Lower leg skin (tissue), 3 donors: ENCODE measurements around the gene ANKRD13C.

ENCODE experiments used
- POLR2A ChIP-seq, 2 donors: fragments of 450-650 bp; IDR thresholded peaks; one replicate each; pipeline ENCODE4 v1.6.1; 2016 to 2017; ENCODE audit warnings: antibody characterized with exemption in 2 of 2, mild to moderate bottlenecking in 1 of 2, moderate library complexity in 1 of 2
- TF ChIP-seq, protein P1 (sequence below), 3 donors: fragments of 450-650 bp; IDR thresholded peaks; one replicate each; pipeline ENCODE4 v1.5.1; 2016; ENCODE audit warnings: antibody characterized with exemption in 3 of 3, mild to moderate bottlenecking in 3 of 3, moderate library complexity in 2 of 3

DNA sequence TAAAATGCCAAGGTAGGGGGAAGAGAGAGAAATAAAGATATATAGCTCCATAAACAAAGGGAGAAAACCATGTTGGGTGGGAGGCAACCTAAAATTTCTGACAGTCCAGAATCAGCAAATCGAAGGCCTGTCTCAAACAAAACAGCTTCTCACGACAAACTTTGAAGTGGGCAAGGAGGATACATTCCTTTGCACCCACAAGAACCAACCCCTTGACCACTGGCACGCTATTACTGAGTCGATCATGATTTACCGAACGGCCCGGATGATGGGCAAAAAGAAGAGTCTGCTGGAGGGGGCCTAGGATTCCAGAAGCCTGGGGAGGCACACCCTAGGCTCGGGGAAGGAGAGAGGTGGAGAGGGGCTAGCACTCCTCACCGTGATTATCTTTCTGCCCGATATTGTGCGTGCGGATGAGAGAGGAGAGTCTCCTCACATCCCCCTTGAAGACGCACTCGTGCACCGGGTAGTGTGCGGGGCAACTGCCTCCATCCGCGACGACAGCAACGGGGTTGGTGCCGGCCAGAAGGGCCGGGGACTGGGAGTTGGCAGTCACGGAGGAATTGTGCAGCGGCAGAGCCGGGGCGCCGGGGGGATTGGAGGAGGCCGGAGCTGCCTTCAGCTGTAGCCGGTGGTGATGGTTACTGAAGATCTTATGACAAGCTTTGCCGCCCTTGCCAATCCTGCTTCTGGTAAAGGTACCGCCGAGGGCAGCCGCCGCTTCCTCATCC, 756 bp downstream of the ANKRD13C start:
- TF ChIP-seq POLR2A (IDR thresholded peaks at IDR 0.05) = no peak
- TF ChIP-seq, protein P1, sequence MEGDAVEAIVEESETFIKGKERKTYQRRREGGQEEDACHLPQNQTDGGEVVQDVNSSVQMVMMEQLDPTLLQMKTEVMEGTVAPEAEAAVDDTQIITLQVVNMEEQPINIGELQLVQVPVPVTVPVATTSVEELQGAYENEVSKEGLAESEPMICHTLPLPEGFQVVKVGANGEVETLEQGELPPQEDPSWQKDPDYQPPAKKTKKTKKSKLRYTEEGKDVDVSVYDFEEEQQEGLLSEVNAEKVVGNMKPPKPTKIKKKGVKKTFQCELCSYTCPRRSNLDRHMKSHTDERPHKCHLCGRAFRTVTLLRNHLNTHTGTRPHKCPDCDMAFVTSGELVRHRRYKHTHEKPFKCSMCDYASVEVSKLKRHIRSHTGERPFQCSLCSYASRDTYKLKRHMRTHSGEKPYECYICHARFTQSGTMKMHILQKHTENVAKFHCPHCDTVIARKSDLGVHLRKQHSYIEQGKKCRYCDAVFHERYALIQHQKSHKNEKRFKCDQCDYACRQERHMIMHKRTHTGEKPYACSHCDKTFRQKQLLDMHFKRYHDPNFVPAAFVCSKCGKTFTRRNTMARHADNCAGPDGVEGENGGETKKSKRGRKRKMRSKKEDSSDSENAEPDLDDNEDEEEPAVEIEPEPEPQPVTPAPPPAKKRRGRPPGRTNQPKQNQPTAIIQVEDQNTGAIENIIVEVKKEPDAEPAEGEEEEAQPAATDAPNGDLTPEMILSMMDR (IDR thresholded peaks at IDR 0.05) = no peak
